K562 (cell line): ENCODE measurements around the gene SSTR1. TPM values are rescaled to one million over a fixed set of nuclear protein-coding genes. Genes with fewer than 3 reads are reported as not detected.
"Not testable (repeated sequence)": the region's sequence is repeated elsewhere in the genome, so short reads cannot be mapped to it uniquely, and the experiment has no call there.

Experiments used
- ATAC-seq: fragments of 200-7000 bp; cut with Tn5 transposase; 3 replicates; pipeline ENCODE4 v1.9.1; 2020; ENCODE audit warnings: moderate library complexity
- BruUV-seq: library from RNA; stranded (reverse); fragments of 400-500 nt; replicated peaks from 2 replicates; lab custom pipeline; 2021; lab: Mats Ljungman, UMichigan
- CTCF ChIA-PET: fragments of 300-600 bp; formaldehyde crosslinking; extraction: SDS; loops from one replicate; lab custom pipeline; 2021; ENCODE audit warnings: low intra/inter-chr PET ratio; lab: Yijun Ruan, JAX
- POLR2A ChIA-PET: fragments of 300-600, 350-650 bp; sonication (Branson Sonifier 250); formaldehyde crosslinking; extraction: SDS; loops from one replicate; lab custom pipeline; 2021; ENCODE audit warnings: antibody characterized with exemption, inconsistent platforms; lab: Yijun Ruan, JAX
- DNase-seq, 4 experiments: peaks; one replicate each; pipeline versions ENCODE4 v3.0.0 to v3.0.0-alpha.2; 2011 to 2018; ENCODE audit warnings: low spot score in 3 of 4, mixed read lengths in 3 of 4; ENCODE audit errors: extremely low read depth in 1 of 4
- FAIRE-seq: peaks from 2 replicates; lab custom pipeline; 2011; peaks lifted over from hg19 to GRCh38; lab: Jason Lieb, UNC
- H2AFZ ChIP-seq: 2 replicates; pipeline ENCODE4 v1.6.0; 2011; ENCODE audit warnings: low read depth, low read length, control low read depth, inconsistent platforms
- H3K27ac ChIP-seq: fragments of 200-600 bp; 3 replicates; pipeline ENCODE4 v1.8.0; 2011; ENCODE audit warnings: low read depth, mild to moderate bottlenecking, control low read depth, inconsistent platforms, low read length, moderate library complexity, mixed read lengths; ENCODE audit errors: extremely low read depth
- H3K27me3 ChIP-seq, 2 experiments: fragments of 300-600 bp in 1 of 2; 2 replicates in 1 of 2; 3 replicates in 1 of 2; pipeline versions ENCODE4 v1.6.0 to v1.8.0; 2011; ENCODE audit warnings: inconsistent platforms in 2 of 2, low read length in 2 of 2, mild to moderate bottlenecking in 1 of 2, mixed read lengths in 1 of 2, moderate library complexity in 1 of 2; ENCODE audit not compliant: control insufficient read depth in 2 of 2, insufficient read depth in 2 of 2
- H3K36me3 ChIP-seq: fragments of 300-600 bp; 3 replicates; pipeline ENCODE4 v1.8.0; 2011; ENCODE audit warnings: mild to moderate bottlenecking, low read length, inconsistent platforms; ENCODE audit not compliant: control insufficient read depth, insufficient read depth
- H3K4me1 ChIP-seq, 2 experiments: fragments of 200-600 bp in 1 of 2; replicated peaks in 1 of 2; 2 replicates in 1 of 2; 3 replicates in 1 of 2; pipeline versions ENCODE4 v1.5.1 to v1.8.0; 2011; ENCODE audit warnings: inconsistent platforms in 2 of 2, low read length in 2 of 2, mild to moderate bottlenecking in 1 of 2, mixed read lengths in 1 of 2, moderate library complexity in 1 of 2; ENCODE audit not compliant: control insufficient read depth in 2 of 2, insufficient read depth in 2 of 2
- H3K4me2 ChIP-seq: 2 replicates; pipeline ENCODE4 v1.6.1; 2011; ENCODE audit warnings: low read length, control low read depth, inconsistent platforms, mixed read lengths; ENCODE audit not compliant: insufficient read depth
- H3K4me3 ChIP-seq: fragments of 200-600 bp; sonication (generic), shearing (Covaris generic); 2 replicates; pipeline ENCODE4 v1.5.1; 2016; ENCODE audit warnings: control low read depth, inconsistent platforms
- H3K79me2 ChIP-seq: fragments of 200-600 bp; 3 replicates; pipeline ENCODE4 v1.8.0; 2011; ENCODE audit warnings: low read length, inconsistent platforms; ENCODE audit not compliant: control insufficient read depth, insufficient read depth
- H3K9ac ChIP-seq, 2 experiments: 2 replicates each; pipeline versions ENCODE4 v1.6.0 to v1.6.1; 2011; ENCODE audit warnings: low read depth in 2 of 2, low read length in 2 of 2, control low read depth in 1 of 2, inconsistent platforms in 1 of 2, mild to moderate bottlenecking in 1 of 2, mixed read lengths in 1 of 2; ENCODE audit not compliant: insufficient read depth in 1 of 2
- H3K9me1 ChIP-seq: one replicate; pipeline ENCODE4 v1.6.0; 2011; ENCODE audit warnings: inconsistent platforms, mild to moderate bottlenecking, low read length, moderate library complexity; ENCODE audit not compliant: control insufficient read depth, insufficient read depth
- H3K9me3 ChIP-seq: replicated peaks from 2 replicates; pipeline ENCODE4 v1.5.1; 2011; ENCODE audit warnings: low read depth, low read length, inconsistent platforms; ENCODE audit not compliant: control insufficient read depth, insufficient read depth
- H4K20me1 ChIP-seq: replicated peaks from 2 replicates; pipeline ENCODE4 v1.6.1; 2011; ENCODE audit warnings: low read length, inconsistent platforms, mixed read lengths; ENCODE audit not compliant: control insufficient read depth, insufficient read depth
- CBFB ChIP-seq: sonication (generic); formaldehyde crosslinking; IDR thresholded peaks from 2 replicates; pipeline ENCODE4 v1.4.0; 2020; ENCODE audit warnings: mild to moderate bottlenecking, missing genetic modification reagents
- NRF1 ChIP-seq, 2 experiments: fragments of 450-650 bp; IDR thresholded peaks in 1 of 2; conservative IDR thresholded peaks in 1 of 2; 2 replicates each; pipeline ENCODE4 v1.6.1; 2014; ENCODE audit warnings: mild to moderate bottlenecking in 2 of 2
- ZBTB11 ChIP-seq, 3 experiments: fragments of 200-800 bp in 1 of 3; fragments of 250-450 bp in 1 of 3; fragments of 450-650 bp in 1 of 3; sonication (Bioruptor Pico) in 1 of 3; sonication (Bioruptor generic) in 1 of 3; formaldehyde crosslinking in 1 of 3; IDR thresholded peaks; 2 replicates each; pipeline versions ENCODE4 v1.6.1 to v1.8.0; 2016 to 2022; ENCODE audit warnings: mild to moderate bottlenecking in 2 of 3, missing genetic modification characterization in 2 of 3, missing compliant biosample characterization in 1 of 3, moderate library complexity in 1 of 3
- WGBS: fragments of 100-300 bp; shearing (Covaris generic); methylation state at CpG from one replicate; pipeline ENCODE4 v1.1.6; 2016; ENCODE audit warnings: low coverage, mixed read lengths; ENCODE audit not compliant: insufficient coverage; ENCODE audit errors: missing lambda C conversion rate; 5-methylcytosine and 5-hydroxymethylcytosine counted together
- in situ Hi-C: fragments of 300-500 bp; cut with MboI; formaldehyde crosslinking; loops from 4 replicates; pipeline ENCODE4 v1.15.0; 2018; ENCODE audit warnings: inconsistent platforms, mixed read lengths
- intact Hi-C: fragments of 100-400 bp; cut with micrococcal nuclease; formaldehyde crosslinking; loops from 2 replicates; pipeline ENCODE4 v1.14.2; 2022
- polyA plus RNA-seq, 8 experiments: library from polyadenylated mRNA; depleted of rRNA in 4 of 8; stranded (reverse) in 5 of 8; unstranded in 3 of 8; fragments of >200 nt; fragmentation: Nextera tagmentation in 2 of 8; fragmentation: Illumina TruSeq in 1 of 8; extraction: Ambion mirVana in 2 of 8; extraction: Trizol in 1 of 8; gene quantifications; 2 replicates each; pipeline versions ENCODE4 v1.2.1 to v1.2.3, GENCODE V29; 2011 to 2014; ENCODE audit warnings: inconsistent platforms in 1 of 8, missing spikeins in 1 of 8
- total RNA-seq, 7 experiments: library from RNA; depleted of rRNA in 6 of 7; stranded (reverse); fragments of >200 nt in 6 of 7; fragmentation: Illumina TruSeq in 2 of 7; extraction: Trizol in 2 of 7; gene quantifications; 2 replicates each; pipeline versions ENCODE4 v1.2.1 to v1.2.3, GENCODE V29; 2011 to 2021; ENCODE audit warnings: low replicate concordance in 1 of 7
- TF ChIP-seq, protein P1 (sequence below), 2 experiments: fragments of 450-650 bp; IDR thresholded peaks; 2 replicates each; pipeline ENCODE4 v1.6.1; 2016

Gene SSTR1
- total and polyA plus RNA-seq, 9 of the 15 experiments (the other 6 are each of a cell fraction or from before 2014, with no cell fraction given), result not detected

DNA sequence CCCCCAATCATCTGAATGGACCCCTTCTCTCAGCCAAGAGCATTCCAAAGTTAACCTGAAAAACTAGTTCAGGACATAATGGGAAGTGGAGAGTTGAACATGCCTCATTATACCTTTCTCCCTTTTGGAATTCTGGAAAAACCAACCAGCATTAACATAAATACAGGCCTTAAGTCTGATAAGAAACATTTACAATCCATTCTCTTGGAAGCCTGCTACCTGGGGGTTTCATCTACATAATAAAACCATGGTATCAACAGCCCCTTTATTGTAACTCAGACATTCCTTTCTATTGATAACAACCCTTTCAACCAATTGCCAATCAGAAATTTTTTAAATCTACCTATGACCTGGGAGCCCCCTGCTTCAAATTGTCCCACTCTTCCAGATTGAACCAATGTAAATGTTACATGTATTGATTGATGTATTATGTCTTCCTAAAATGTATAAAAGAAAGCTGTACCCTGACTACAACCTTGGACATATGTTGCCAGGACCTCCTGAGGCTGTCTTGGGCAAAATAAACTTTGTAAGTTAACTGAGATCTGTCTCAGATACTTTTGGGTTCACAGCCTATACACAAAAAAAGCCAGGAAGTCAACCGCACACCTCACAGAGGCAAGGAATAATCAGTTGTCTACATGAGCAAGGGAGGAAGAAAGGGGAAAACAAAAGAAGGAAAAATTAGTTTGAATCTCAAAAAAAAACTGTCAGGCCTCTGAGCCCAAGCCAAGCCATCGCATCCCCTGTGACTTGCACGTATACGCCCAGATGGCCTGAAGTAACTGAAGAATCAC is 17.6 kb upstream of the SSTR1 start (continued):
- TF ChIP-seq ZBTB11 (CRISPR knock-in tag; IDR thresholded peaks at IDR 0.05), result no peak
- no peak for TF ChIP-seq CBFB (CRISPR knock-in tag)
- TF ChIP-seq, protein P1, sequence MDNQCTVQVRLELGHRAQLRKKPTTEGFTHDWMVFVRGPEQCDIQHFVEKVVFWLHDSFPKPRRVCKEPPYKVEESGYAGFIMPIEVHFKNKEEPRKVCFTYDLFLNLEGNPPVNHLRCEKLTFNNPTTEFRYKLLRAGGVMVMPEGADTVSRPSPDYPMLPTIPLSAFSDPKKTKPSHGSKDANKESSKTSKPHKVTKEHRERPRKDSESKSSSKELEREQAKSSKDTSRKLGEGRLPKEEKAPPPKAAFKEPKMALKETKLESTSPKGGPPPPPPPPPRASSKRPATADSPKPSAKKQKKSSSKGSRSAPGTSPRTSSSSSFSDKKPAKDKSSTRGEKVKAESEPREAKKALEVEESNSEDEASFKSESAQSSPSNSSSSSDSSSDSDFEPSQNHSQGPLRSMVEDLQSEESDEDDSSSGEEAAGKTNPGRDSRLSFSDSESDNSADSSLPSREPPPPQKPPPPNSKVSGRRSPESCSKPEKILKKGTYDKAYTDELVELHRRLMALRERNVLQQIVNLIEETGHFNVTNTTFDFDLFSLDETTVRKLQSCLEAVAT (IDR thresholded peaks at IDR 0.05), result no peak
- no peak for TF ChIP-seq NRF1 (conservative IDR thresholded peaks at IDR 0.05 in 1 of 2, IDR thresholded peaks at IDR 0.05 in 1 of 2)
- TF ChIP-seq, all 486 proteins: peak for 0

- H3K9ac ChIP-seq, ATAC-seq, H2AFZ ChIP-seq, intact Hi-C loops, H3K36me3 ChIP-seq, H3K4me1 ChIP-seq, H3K27ac ChIP-seq, POLR2A ChIA-PET, in situ Hi-C loops, BruUV-seq, H3K79me2 ChIP-seq, H3K27me3 ChIP-seq, H3K9me3 ChIP-seq, H3K9me1 ChIP-seq, CTCF ChIA-PET, H3K4me2 ChIP-seq, H3K4me3 ChIP-seq, FAIRE-seq, DNase-seq, H4K20me1 ChIP-seq: not testable (repeated sequence)
- 0% methylated on average over 9 of the region's 11 CpGs for WGBS
Measured at GRCh38 chr14:38190846-38191245, 16.9 kb upstream of the SSTR1 start.

- WGBS, result 0% methylated on average over 6 of the region's 10 CpGs
- H4K20me1 ChIP-seq, in situ Hi-C loops, H3K79me2 ChIP-seq, H3K36me3 ChIP-seq, DNase-seq, POLR2A ChIA-PET, H3K4me2 ChIP-seq, FAIRE-seq, intact Hi-C loops, H3K27ac ChIP-seq, H3K9me1 ChIP-seq, H3K9me3 ChIP-seq, H2AFZ ChIP-seq, BruUV-seq, CTCF ChIA-PET, H3K4me1 ChIP-seq, H3K4me3 ChIP-seq, H3K27me3 ChIP-seq, H3K9ac ChIP-seq, ATAC-seq: not testable (repeated sequence)
Measured at GRCh38 chr14:38191491-38191890, 16.2 kb upstream of the SSTR1 start.
